Endothelial cell of umbilical vein (primary cell): ENCODE measurements around the gene ATP4A. TPM values are rescaled to one million over a fixed set of nuclear protein-coding genes. Genes with fewer than 3 reads are reported as not detected.

ENCODE experiments used
- BruUV-seq: library from RNA; stranded (reverse); fragments of 400-500 nt; replicated peaks from 2 replicates; lab custom pipeline; 2021; lab: Mats Ljungman, UMichigan
- CTCF ChIA-PET: fragments of 300-600, 350-600 bp; sonication (Branson Sonifier 250); formaldehyde crosslinking; loops from one replicate; lab custom pipeline; 2021; ENCODE audit warnings: antibody characterized with exemption, inconsistent platforms; lab: Charles Lee
- POLR2A ChIA-PET: fragments of 300-600, 350-600 bp; sonication (Branson Sonifier 250); formaldehyde crosslinking; loops from one replicate; lab custom pipeline; 2021; ENCODE audit warnings: antibody characterized with exemption, inconsistent platforms; lab: Charles Lee
- DNase-seq: peaks from one replicate; pipeline ENCODE4 v3.0.0-alpha.2; 2011; ENCODE audit warnings: low read depth, low spot score
- FAIRE-seq: peaks from 2 replicates; lab custom pipeline; 2011; peaks lifted over from hg19 to GRCh38; lab: Jason Lieb, UNC
- H2AFZ ChIP-seq: 2 replicates; pipeline ENCODE4 v1.6.0; 2012; ENCODE audit warnings: low read depth, low read length, control low read depth, inconsistent platforms
- H3K27ac ChIP-seq: 2 replicates; pipeline ENCODE4 v1.5.1; 2011; ENCODE audit warnings: low read depth, mild to moderate bottlenecking, control low read depth, low read length, moderate library complexity; ENCODE audit not compliant: insufficient read depth
- H3K27me3 ChIP-seq, 2 experiments: 2 replicates each; pipeline versions ENCODE4 v1.6.0 to v1.6.1; 2011; ENCODE audit warnings: low read length in 2 of 2, mixed read lengths in 1 of 2; ENCODE audit not compliant: control insufficient read depth in 2 of 2, insufficient read depth in 2 of 2
- H3K36me3 ChIP-seq, 2 experiments: 2 replicates in 1 of 2; 3 replicates in 1 of 2; pipeline ENCODE4 v1.5.1; 2011; ENCODE audit warnings: low read length in 2 of 2, mild to moderate bottlenecking in 1 of 2, moderate library complexity in 1 of 2; ENCODE audit not compliant: control insufficient read depth in 2 of 2, insufficient read depth in 2 of 2; ENCODE audit errors: extremely low read depth in 1 of 2
- H3K4me1 ChIP-seq: 3 replicates; pipeline ENCODE4 v1.5.1; 2011; ENCODE audit warnings: mild to moderate bottlenecking, low read length; ENCODE audit not compliant: control insufficient read depth, insufficient read depth; ENCODE audit errors: extremely low read depth
- H3K4me2 ChIP-seq: 2 replicates; pipeline ENCODE4 v1.6.1; 2011; ENCODE audit warnings: low read length, control low read depth, mixed read lengths; ENCODE audit not compliant: insufficient read depth
- H3K4me3 ChIP-seq, 3 experiments: fragments of 200-600 bp in 1 of 3; sonication (generic), shearing (Covaris generic) in 1 of 3; replicated peaks in 1 of 3; 2 replicates each; pipeline ENCODE4 v1.5.1; 2011 to 2016; ENCODE audit warnings: control low read depth in 3 of 3, low read length in 3 of 3, mild to moderate bottlenecking in 2 of 3, inconsistent platforms in 1 of 3, low read depth in 1 of 3, moderate library complexity in 1 of 3; ENCODE audit not compliant: insufficient read depth in 1 of 3
- H3K79me2 ChIP-seq: 2 replicates; pipeline ENCODE4 v1.6.0; 2012; ENCODE audit warnings: low read length, inconsistent platforms; ENCODE audit not compliant: control insufficient read depth, insufficient read depth
- H3K9ac ChIP-seq: replicated peaks from 2 replicates; pipeline ENCODE3; 2011; ENCODE audit warnings: low read length, control low read depth; ENCODE audit not compliant: insufficient read depth; ENCODE audit errors: extremely low read depth
- H3K9me1 ChIP-seq: replicated peaks from 3 replicates; pipeline ENCODE4 v1.6.0; 2011; ENCODE audit warnings: mild to moderate bottlenecking, low read length; ENCODE audit not compliant: control insufficient read depth, insufficient read depth; ENCODE audit errors: extremely low read depth
- H3K9me3 ChIP-seq: replicated peaks from 2 replicates; pipeline ENCODE4 v1.5.1; 2012; ENCODE audit warnings: low read length, inconsistent platforms; ENCODE audit not compliant: control insufficient read depth, insufficient read depth
- H4K20me1 ChIP-seq: replicated peaks from 2 replicates; pipeline ENCODE3; 2011; ENCODE audit warnings: mild to moderate bottlenecking, low read length; ENCODE audit not compliant: control insufficient read depth, insufficient read depth; ENCODE audit errors: extremely low read depth
- EZH2 ChIP-seq: IDR thresholded peaks from 2 replicates; pipeline ENCODE4 v1.6.1; 2012; ENCODE audit warnings: borderline replicate concordance, low read depth, mild to moderate bottlenecking, moderate library complexity, low read length, inconsistent platforms; ENCODE audit not compliant: severe bottlenecking
- FOS ChIP-seq: IDR thresholded peaks from 2 replicates; pipeline ENCODE4 v1.6.1; 2011; ENCODE audit warnings: mild to moderate bottlenecking, low read length, moderate library complexity, borderline replicate concordance; ENCODE audit not compliant: insufficient read depth
- GATA2 ChIP-seq: IDR thresholded peaks from 2 replicates; pipeline ENCODE4 v1.7.0; 2011; ENCODE audit warnings: low read depth, mild to moderate bottlenecking, moderate library complexity, mixed read lengths, low read length; ENCODE audit not compliant: insufficient read length, insufficient read depth
- JUN ChIP-seq: IDR thresholded peaks from 2 replicates; pipeline ENCODE4 v1.6.1; 2011; ENCODE audit warnings: borderline replicate concordance, low read depth; ENCODE audit not compliant: insufficient read length, insufficient read depth
- MYC ChIP-seq: IDR thresholded peaks from one replicate; pipeline ENCODE4 v1.6.1; 2011; ENCODE audit warnings: mild to moderate bottlenecking, low read depth, low read length
- POLR2A ChIP-seq: IDR thresholded peaks from 2 replicates; pipeline ENCODE4 v1.6.1; 2012; ENCODE audit warnings: low read depth, mild to moderate bottlenecking, control low read depth, low read length
- POLR2AphosphoS5 ChIP-seq: IDR thresholded peaks from 2 replicates; pipeline ENCODE4 v1.6.1; 2012; ENCODE audit warnings: low read depth, mild to moderate bottlenecking, control low read depth, low read length, moderate library complexity; ENCODE audit not compliant: insufficient read depth
- dilution Hi-C: fragments of 300-500 bp; cut with MboI; formaldehyde crosslinking; loops from one replicate; pipeline ENCODE4 v1.15.0; 2019; ENCODE audit warnings: low sequenced_read_pairs; ENCODE audit not compliant: extremely low pct_ligation_motif_present
- intact Hi-C: fragments of 100-400 bp; cut with micrococcal nuclease; formaldehyde crosslinking; loops from one replicate; pipeline ENCODE4 v1.10.0; 2022
- polyA plus RNA-seq, 4 experiments: library from polyadenylated mRNA; depleted of rRNA in 3 of 4; stranded (reverse) in 3 of 4; unstranded in 1 of 4; fragments of >200 nt; gene quantifications; 2 replicates each; pipeline versions ENCODE4 v1.2.1 to v1.2.3, GENCODE V29; 2011 to 2012; ENCODE audit warnings: missing spikeins in 1 of 4
- total RNA-seq: library from RNA; stranded (reverse); gene quantifications from 2 replicates; pipeline ENCODE4 v1.2.3, GENCODE V29; 2021
- TF ChIP-seq, protein P1 (sequence below), 2 donors: IDR thresholded peaks; 1 replicate in 1 of 2; 2 replicates in 1 of 2; pipeline ENCODE4 v1.5.1; 2011; ENCODE audit warnings: low read length in 2 of 2, mild to moderate bottlenecking in 2 of 2, moderate library complexity in 2 of 2, control low read depth in 1 of 2, inconsistent platforms in 1 of 2, low read depth in 1 of 2; ENCODE audit not compliant: insufficient read depth in 1 of 2; ENCODE audit errors: extremely low read depth in 1 of 2
- TF ChIP-seq, protein P2 (sequence below): IDR thresholded peaks from 2 replicates; pipeline ENCODE4 v1.6.1; 2011; ENCODE audit not compliant: insufficient read depth, insufficient read length

Gene ATP4A
- total and polyA plus RNA-seq, 2 donors (not counting 3 experiments of a cell fraction or from before 2014, with no cell fraction given): not detected

DNA sequence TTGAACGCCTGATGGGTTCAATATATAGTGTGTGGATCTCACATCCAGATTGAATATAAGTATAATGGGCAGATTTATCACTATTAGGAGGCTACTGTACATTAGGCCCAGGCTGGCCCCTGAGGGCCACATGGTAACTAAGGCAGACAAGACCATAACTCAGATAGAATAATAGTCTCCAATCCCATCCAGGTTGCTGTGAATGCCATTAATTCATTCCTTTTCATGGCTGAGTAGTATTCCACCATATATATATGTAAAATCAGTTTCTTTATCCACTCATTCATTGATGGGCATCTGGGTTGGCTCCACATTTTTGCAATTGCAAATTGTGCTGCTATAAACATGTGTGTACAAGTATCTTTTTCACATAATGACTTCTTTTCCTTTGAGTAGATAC is 14.5 kb upstream of the ATP4A start:
- Histone ChIP-seq H4K20me1 (no peaks in the 10 kb centered on the region), H2AFZ (no peak overlapping the region), H3K36me3 (no peaks in the 10 kb centered on the region), H3K9me1 (no peaks in the 10 kb centered on the region), H3K4me3 (no peak overlapping the region), H3K4me1 (no peaks in the 10 kb centered on the region), H3K27ac (no peak overlapping the region), H3K9me3 (no peaks in the 10 kb centered on the region), H3K9ac (no peak overlapping the region), H3K79me2 (no peaks in the 10 kb centered on the region), H3K4me2 (no peak overlapping the region), H3K27me3 (no peaks in the 10 kb centered on the region)
- intact Hi-C loops: no loop called here
- no TSS peak for BruUV-seq
- no peak for DNase-seq
- ChIA-PET POLR2A (no interaction called here), CTCF (no interaction called here)
- TF ChIP-seq EZH2 (no peak), FOS (no peak), MYC (no peak), JUN (no peak), POLR2A (no peak), POLR2AphosphoS5 (no peak), GATA2 (no peak)
- TF ChIP-seq, protein P1, sequence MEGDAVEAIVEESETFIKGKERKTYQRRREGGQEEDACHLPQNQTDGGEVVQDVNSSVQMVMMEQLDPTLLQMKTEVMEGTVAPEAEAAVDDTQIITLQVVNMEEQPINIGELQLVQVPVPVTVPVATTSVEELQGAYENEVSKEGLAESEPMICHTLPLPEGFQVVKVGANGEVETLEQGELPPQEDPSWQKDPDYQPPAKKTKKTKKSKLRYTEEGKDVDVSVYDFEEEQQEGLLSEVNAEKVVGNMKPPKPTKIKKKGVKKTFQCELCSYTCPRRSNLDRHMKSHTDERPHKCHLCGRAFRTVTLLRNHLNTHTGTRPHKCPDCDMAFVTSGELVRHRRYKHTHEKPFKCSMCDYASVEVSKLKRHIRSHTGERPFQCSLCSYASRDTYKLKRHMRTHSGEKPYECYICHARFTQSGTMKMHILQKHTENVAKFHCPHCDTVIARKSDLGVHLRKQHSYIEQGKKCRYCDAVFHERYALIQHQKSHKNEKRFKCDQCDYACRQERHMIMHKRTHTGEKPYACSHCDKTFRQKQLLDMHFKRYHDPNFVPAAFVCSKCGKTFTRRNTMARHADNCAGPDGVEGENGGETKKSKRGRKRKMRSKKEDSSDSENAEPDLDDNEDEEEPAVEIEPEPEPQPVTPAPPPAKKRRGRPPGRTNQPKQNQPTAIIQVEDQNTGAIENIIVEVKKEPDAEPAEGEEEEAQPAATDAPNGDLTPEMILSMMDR (IDR thresholded peaks at IDR 0.05; ENCODE audit: extremely low read depth in 1 of 2, insufficient read depth in 1 of 2, low read depth in 1 of 2, low read length in 2 of 2): no peak
- TF ChIP-seq, protein P2, sequence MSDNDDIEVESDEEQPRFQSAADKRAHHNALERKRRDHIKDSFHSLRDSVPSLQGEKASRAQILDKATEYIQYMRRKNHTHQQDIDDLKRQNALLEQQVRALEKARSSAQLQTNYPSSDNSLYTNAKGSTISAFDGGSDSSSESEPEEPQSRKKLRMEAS: no peak
- dilution Hi-C loops: no loop called here
- FAIRE-seq: no peak
